HG03139 (cell line): Measurements from ENCODE around the gene FFAR1.

Source experiments
- ATAC-seq: cut with Tn5 transposase; IDR thresholded peaks from one replicate; pipeline ENCODE4 v1.9.1; 2021; ENCODE audit not compliant: unreplicated experiment

The FFAR1 gene

DNA sequence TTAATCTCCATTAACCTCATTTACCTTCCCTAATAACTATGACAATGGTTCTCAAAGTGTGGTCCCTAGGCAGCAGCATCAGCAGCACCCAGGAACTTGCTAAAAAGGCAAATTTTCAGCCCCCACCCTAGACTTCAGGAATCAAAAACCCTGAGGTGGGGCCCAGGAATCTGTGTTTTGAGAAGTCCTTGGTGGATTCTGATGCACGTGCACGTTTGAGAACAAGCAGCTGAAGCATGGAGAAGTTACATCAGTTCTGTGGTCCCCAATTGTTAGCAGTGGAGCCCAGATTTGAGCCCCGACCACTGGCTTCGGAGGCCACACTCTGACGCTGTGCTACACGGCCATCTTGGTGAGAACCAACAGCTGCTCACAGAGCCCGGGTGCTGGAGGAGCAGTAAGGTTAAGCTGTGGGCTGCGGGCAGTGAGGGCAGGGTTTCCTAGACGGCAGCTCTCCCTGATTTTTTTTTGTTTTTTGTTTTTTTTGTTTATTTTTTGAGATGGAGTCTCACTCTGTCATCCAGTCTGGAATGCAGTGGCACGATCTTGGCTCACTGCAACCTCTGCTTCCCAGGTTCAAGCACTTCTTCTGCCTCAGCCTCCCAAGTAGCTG, 32.7 kb upstream of the FFAR1 start:
- no peak for ATAC-seq

DNA sequence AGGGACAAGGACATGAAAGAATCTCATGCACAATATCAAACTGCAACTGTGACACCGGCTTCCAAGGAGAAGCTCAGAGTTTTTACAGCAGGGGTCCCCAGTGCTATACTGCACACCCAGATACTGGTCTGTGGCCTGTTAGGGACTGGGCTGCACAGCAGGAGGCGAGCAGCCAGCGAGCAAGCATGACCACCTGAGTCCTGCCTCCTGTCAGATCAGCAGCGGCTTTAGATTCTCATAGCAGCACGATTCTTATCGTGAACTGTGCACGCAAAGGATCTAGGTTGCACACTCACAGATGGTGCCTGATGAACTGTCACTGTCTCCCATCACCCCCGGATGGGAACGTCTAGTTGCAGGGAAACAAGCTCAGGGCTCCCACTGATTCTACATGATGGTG, 31.8 kb upstream of the FFAR1 start:
- no peak for ATAC-seq

DNA sequence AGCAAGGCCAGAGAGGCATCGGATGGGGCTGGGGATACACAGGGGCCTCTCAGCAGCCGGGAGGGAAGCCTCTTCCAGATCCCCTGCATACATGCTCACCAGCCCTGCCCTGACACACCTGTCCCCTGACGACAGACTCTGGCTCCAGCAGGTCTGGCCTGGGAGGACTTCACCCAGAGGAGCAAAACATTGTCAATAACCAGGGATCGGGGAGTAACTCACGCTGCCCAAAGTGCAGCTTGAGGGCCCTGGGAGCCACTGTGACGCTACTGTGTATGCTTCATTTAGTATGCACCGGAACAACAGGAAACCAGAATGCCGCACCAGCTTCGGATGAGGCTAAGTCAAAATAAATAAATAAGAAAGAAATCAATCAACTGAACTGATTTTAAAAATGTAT, 31.1 kb upstream of the FFAR1 start:
- ATAC-seq: no peak

DNA sequence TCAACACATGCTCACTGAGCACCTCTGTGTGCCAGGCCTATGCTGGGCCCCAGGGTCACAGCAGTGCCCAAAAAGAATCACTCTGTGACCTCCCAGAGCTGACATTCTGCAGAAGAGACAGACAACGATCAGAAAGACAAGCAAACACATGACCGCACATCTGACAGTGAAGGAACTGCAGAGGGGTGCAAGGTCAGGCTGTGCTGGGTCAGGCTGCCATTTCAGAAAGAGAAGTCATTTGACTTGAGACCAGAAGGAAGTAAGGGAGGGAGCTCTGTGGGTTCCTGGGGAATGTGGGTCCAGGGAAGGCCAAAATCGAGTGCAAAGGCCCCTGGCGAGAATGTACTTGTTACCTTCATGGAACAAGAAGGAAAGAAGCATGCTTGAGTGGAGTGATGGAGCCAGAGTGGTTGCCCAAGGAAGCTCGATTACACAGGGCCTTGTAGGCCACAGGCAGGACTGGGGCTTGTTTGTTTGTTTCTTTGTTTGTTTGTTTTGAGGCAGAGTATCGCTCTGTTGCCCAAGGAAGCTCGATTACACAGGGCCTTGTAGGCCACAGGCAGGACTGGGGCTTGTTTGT, 30.1 kb upstream of the FFAR1 start:
- no peak for ATAC-seq

DNA sequence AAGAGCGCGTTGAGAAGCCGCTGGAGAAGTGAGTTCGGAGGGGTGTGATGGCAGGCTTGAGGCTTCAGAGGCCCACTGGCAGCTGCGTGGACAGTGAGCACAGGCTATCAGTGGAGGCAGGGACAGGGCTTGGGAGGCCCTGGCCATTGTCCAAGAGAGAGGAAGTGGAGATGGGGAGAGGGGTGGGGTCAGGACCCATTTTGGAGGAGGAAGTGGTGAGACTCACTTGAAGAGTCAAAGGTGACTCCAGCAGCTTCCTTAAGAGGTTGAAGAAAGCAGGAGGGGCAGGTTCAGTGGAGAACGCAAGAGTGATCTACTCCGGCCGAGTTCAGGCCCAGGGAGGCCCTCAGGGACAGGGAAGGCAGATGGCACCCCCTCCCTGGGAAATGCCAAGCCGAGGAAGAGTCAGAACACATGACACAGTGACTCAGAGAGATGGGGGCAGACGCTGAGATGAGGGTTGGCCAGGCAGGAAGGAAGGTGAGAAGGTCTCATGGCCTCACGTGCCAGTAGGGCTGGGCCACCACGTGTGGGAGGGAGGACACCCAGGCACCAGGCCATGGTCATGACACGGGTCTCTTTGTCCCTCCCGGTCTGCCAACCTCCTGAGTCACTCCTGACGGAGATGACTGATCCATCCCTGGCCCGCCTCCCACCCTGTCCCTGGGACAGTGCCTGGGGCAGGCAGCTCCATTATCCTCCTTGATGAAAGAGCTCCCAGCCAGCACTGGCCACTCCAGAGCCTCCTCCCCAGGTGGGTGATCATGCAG, 28.8 kb upstream of the FFAR1 start:
- no peak for ATAC-seq

DNA sequence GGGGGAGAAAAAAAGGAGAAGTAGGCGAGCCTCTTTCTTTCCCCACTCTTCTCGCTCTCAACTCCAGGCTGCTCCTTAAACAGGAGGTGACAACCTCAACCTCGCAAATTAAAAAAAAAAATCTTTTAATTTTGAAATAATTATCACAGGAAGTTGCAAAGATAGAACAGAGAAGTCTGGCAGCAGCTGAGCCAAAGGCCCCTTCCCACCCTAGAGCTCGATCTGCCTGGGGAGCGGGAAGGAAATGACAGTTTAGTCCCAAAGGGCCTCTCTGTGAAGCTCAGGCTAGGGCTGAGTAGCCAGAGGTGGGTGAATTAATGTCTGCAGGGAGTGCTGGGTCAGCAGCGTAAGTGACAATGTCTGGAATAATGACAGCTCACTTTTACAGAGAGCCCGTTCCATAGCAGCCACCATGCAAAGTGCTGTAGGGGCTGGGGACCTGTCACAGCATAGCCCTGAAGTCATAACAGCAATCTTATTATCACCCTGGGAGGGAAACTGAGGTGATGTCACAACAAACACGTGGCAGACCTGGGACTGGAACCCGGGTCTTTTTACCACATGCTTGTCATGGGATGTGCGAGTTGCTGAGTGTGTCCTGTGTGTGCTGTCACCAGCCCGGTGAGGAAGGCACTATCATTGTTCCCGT, 27.5 kb upstream of the FFAR1 start:
- no peak for ATAC-seq

DNA sequence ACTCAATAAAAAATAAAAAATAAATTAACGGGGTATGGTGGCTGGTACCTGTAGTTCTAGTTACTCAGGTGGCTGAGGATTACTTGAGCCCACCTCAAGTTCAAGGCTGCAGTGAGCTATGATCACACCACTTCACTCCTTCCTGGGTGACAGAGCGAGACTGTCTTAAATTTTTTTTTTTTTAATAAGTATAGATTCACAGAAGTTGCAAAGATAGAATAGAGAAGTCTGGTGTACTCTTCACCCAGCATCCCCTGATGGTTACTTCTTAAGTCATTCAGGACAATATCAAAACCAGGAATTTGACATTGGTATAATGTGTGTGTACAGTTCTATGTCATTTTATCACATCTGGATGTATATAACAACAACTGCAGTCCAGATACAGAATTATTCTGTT, 26.4 kb upstream of the FFAR1 start:
- ATAC-seq: no peak

DNA sequence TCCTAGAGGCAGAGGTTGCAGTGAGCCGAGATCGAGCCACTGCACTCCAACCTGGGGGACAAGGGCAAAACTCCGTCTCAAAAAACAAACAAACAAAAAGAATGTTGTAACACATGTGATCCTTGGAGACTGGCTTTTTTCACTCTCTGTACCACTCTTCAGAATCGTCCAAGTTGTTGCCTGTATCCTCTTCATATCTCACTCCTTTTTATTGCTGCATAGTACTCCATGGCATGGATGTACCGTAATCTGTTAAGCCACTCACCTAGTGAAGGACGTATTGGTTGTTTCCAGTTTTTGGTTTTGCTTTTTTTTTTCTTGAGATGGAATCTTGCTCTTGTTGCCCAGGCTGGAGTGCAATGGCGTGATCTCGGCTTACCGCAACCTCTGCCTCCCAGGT, 25.7 kb upstream of the FFAR1 start:
- ATAC-seq: no peak

DNA sequence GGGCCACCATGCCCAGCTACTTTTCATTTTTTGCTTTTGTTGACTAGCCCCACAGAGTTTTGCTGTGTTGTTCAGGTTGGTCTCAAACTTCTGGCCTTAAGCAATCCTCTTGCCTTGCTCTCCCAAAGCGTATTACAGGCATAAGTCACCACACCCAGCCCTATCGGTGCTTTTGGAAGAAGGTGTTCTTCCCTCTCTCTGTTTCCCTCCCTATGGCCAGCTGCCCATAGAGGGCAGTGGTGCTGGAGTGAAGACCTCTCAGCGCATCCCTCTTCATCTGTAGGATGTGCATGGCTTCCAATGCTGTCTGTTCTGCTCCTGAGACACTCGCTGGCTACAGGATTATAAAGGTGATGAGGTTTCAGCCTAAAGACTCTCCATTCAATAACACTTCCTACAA, 20.1 kb upstream of the FFAR1 start:
- ATAC-seq: no peak

DNA sequence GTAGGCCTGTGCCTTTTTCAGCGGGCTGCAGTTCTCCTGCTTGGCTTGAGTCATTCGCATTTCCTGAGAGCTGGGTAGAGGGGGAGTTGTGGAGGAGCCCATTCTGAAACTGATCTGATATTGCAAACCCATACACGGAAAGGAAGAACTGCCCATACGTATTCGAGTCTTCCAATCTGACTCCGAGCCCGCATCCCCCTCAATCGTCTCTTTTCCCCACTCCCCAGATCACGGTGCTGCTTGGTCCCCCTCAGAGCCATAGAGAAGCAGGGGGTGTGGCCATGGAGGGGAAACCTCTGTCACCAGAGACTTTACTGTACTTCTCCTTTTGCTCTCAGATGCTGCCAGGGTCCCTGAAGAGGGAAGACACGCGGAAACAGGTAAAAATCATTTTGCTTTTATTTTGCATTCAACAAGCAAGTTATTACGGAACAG, 18.8 kb upstream of the FFAR1 start, which contains the start of gene CD22:
TSS of gene CD22 (plus strand) at position 337 of the 435 bp plus-strand sequence. CDS start 2,854 bp downstream, outside the sequence.
- ATAC-seq: no peak

DNA sequence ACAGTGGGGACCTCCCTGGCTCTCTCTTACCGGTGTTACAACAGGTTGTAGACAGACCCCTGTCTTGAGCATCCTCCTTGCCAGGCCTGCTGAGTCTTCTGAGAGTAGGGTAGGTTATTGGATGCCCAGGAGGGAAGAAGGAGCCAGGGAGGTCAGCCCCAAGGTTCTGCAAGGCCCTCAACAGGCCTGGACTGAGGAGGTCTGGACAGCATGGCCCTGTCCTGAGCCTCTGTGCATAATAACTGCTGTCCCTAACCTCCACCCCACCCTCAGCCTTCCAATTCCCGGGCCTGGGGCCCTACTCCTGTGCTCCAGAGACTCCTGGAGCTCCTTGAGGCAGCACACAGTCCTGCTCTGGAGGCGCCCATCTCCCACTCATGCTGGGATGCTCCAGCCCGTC, 18.4 kb upstream of the FFAR1 start:
- ATAC-seq: no peak

DNA sequence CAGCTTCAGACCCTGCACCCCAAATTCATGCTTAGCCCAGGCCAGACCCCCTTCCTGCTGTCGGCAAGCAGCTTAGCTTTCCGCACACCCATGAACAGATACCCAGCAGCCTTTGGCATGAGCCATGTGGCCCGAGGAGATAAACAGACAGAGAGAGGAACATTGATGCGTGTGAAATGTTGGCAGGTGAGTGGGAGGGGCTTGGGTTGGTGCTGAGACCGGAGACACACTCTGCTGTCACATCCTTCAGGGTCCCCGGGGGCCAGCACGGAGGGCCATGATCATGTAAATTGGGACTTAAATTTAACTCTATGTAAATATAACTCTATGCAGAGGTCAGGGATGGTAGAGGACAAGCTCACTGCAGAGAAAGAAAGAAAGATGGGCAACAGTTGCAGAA, 17.2 kb upstream of the FFAR1 start:
- ATAC-seq: peak; percentile 43

DNA sequence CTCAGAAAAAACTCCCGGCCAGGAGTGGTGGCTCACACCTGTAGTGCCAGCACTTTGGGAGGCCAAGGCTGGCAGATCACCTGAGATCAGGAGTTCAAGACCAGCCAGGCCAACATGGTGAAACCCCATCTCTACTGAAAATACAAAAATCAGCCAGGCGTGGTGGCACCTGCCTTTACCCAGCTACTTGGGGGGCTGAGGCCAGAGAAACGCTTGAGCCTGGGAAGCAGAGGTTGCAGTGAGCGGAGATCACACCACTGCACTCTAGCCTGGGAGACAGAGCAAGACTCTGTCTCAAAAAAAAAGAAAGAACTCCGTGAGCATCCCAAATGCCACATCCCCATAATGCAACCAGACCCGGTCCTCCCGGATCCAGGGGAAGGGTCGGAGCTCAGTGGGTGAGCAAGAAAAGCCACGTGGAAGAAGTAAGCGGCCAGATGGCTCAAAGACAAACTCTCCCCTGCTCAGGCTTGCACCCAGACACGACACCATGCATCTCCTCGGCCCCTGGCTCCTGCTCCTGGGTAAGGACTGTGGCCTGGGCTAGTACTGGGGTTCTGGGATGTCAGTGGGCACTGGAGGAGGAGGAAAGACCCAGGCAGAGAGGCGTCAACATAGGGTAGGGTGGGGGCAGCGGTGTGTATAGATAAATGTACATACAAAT, 16.0 kb upstream of the FFAR1 start:
- no peak for ATAC-seq

DNA sequence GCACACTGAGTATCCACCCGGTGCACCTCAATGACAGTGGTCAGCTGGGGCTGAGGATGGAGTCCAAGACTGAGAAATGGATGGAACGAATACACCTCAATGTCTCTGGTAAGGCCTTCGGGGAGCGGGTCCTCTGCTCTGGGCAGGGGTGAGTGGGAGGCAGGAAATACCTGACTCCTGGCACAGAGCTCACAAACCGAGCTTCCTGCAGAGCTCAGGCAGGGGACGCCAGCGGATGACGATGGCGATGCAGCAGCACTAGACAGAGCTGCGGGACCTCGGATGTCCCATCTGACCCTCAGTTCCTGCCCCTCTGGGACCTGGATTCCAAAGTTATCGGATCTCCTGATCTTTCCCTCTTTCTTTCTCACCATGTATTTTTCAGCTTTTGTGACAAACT, 14.9 kb upstream of the FFAR1 start:
- no peak for ATAC-seq

DNA sequence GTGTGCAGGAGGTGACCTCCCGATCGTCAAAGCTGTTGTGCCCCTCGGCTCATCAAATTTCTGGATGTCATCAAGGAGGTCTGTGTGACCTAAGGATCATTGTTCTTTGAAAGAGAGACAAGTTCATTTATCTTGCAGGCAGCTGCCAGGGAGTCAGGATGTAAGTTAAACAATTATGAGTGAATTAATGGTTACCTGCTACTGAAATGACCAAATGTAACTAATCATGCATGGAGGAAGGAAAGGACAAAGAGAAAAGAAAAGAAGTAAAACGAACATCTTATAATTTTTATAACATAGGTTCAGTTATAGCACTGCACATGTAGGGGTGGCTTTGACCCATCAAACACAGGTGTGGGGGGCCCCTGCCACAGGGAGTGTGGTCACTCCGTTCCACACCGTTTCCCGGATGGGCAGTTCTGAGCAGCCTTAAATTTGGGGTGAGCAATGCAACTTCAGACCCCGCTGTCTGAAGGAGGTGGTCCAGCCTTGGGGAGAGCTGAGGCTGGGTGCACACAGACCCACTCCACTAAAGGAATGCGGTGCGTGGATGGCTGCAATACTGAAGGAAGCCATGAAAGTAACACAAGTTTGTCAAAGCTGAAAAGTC, 13.5 kb upstream of the FFAR1 start:
- ATAC-seq: no peak

DNA sequence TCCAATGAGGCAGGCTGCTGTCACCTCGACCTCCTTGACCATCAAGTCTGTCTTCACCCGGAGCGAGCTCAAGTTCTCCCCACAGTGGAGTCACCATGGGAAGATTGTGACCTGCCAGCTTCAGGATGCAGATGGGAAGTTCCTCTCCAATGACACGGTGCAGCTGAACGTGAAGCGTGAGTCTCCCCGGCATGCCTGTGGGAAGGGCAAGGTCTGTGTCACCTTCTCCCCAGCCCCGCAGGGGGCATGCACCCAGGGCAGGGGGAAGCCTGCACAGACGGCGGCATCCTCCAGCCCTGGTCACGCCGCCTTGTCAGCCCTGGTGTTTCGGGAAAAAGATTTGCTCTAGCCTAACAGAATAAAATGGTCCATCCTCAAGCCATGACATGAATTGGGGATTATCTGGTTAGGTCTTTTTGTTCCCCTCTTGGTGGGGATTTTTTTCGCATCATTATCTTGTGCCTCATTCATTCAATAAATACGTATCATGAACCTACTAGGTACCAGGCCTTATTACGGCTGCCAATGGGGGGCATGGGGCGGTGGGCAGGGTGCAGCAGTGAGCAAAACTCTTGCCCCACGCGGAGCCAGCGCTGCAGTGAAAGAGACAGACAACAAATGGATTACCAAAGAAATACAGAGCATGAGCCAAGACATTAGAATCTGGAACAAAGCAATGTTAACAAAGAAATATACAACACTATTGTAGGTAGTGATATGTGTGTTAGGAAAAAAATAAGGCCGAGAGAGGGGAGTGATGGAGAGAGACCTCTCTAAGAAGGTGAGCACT, 11.3 kb upstream of the FFAR1 start:
- ATAC-seq: no peak

DNA sequence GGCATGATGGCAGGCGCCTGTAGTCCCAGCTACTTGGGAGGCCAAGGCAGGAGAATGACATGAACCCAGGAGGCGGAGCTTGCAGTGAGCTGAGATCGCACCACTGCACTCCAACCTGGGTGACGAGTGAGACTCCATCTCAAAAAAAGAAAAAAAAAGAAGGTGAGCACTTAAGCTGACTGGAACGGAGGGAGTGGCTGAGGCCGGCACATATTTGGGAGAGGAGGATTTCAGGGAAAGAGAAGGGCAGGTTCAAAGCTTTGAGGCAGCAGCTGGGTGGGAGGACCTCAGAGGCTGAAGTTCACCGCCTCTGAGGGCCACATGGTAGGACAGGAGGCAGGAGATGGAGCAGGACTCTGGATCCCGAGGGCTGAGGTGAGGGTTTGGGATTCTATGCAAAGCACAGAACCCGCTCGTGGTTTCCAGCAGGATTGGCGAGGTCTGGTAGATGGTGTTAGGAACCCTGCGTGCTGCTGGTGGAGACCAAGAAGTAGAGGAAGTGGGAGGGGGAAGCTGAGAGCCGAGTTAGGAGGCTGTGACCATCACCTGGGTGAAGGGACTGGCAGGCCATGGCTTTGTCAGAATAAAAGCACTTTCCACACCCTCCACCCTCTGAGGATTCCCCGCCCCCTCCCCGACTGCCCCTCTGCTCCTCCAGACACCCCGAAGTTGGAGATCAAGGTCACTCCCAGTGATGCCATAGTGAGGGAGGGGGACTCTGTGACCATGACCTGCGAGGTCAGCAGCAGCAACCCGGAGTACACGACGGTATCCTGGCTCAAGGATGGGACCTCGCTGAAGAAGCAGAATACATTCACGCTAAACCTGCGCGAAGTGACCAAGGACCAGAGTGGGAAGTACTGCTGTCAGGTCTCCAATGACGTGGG, 10.4 kb upstream of the FFAR1 start:
- no peak for ATAC-seq

DNA sequence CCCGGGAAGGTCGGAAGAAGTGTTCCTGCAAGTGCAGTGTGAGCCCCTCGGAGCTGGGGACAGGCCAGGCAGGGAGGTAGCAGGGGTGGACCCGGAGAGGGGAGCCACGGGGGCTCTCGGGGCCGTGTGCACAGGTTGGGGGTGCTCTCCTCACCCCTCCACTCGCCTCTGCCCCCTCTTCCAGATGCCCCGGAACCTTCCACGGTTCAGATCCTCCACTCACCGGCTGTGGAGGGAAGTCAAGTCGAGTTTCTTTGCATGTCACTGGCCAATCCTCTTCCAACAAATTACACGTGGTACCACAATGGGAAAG, 9.8 kb upstream of the FFAR1 start:
- no peak for ATAC-seq

DNA sequence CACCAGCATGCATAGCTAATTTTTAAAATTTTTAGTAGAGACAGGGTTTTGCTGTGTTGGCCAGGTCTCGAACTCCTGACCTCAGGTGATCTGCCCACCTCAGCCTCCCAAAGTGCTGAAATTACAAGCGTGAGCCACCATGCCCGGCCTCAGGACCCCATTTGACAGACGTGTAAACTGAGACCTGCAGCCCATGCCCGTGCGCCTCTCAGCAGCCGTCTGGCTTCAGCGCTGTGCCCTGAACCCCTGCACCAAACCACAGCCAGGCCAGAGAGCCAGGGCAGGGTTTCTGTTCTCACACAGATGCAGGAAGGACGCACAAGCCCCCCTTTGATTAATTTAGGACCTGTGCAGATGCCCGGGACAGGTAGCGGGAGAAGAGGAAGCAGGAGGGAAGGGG, 7.3 kb upstream of the FFAR1 start:
- ATAC-seq: no peak
